ENCODE results near the gene KIRREL1.

- TF ChIP-seq CTCF (conservative IDR thresholded peaks at IDR 0.05; ENCODE audit: low read depth, low read length): no peak
- no peak for TF ChIP-seq EZH2 (IDR thresholded peaks at IDR 0.05; ENCODE audit: borderline replicate concordance, low read depth, low read length, poor library complexity, severe bottlenecking)
These were observed 45.3 kb downstream of the KIRREL1 start for GRCh38 chr1:158038793-158039192.
